NCI-H524 treated with DMSO at 0.1 percent for 48 hours (cell line): ENCODE measurements around the gene APOBR.
"Not testable (repeated sequence)": the region's sequence is repeated elsewhere in the genome, so short reads cannot be mapped to it uniquely, and the experiment has no call there.

Experiments
- DNase-seq: peaks from one replicate; lab custom pipeline; 2025; lab: John Stamatoyannopoulos, UW

The APOBR gene

GRCh38 chr16:28498666-28499381 is 4.4 kb downstream of the APOBR start:
- no peak for DNase-seq

- DNase-seq, result no peak
Observed at GRCh38 chr16:28499854-28500253, 5.4 kb downstream of the APOBR start.

- DNase-seq, result not testable (repeated sequence)
Observed at GRCh38 chr16:28500476-28501180, 6.2 kb downstream of the APOBR start.

- no peak for DNase-seq
Observed at GRCh38 chr16:28501258-28502232, 7.1 kb downstream of the APOBR start.

GRCh38 chr16:28502290-28502689 is 7.8 kb downstream of the APOBR start:
- no peak for DNase-seq

- no peak for DNase-seq
Observed at GRCh38 chr16:28503470-28504259, 9.2 kb downstream of the APOBR start.

GRCh38 chr16:28504707-28505404 is 10.4 kb downstream of the APOBR start:
- no peak for DNase-seq

- no peak for DNase-seq
Observed at GRCh38 chr16:28505489-28506137, 11.2 kb downstream of the APOBR start.

- DNase-seq, result no peak
Observed at GRCh38 chr16:28511031-28511430, 16.6 kb downstream of the APOBR start.

- DNase-seq, result no peak
Observed at GRCh38 chr16:28511801-28512789, 17.7 kb downstream of the APOBR start.

- DNase-seq, result no peak
Observed at GRCh38 chr16:28513484-28514181, 19.2 kb downstream of the APOBR start.

- DNase-seq, result no peak
Observed at GRCh38 chr16:28514246-28514645, 19.8 kb downstream of the APOBR start.

GRCh38 chr16:28520672-28521071 is 26.2 kb downstream of the APOBR start:
- DNase-seq, result no peak

GRCh38 chr16:28521436-28521835 is 27.0 kb downstream of the APOBR start:
- no peak for DNase-seq

GRCh38 chr16:28522792-28523191 is 28.3 kb downstream of the APOBR start:
- DNase-seq, result no peak

GRCh38 chr16:28524681-28525171 is 30.3 kb downstream of the APOBR start:
- DNase-seq, result no peak

- no peak for DNase-seq
Observed at GRCh38 chr16:28526201-28527099, 32.0 kb downstream of the APOBR start.
